CD4-positive, alpha-beta T cell treated with Interleukin-21 for 1 hour (primary cell): ENCODE measurements around the gene RBSN.
A peak's percentile ranks its signal among the peaks of the same experiment; 100 is the strongest.
"Not testable (repeated sequence)": the region's sequence is repeated elsewhere in the genome, so short reads cannot be mapped to it uniquely, and the experiment has no call there.

Experiments
- DNase-seq: peaks from one replicate; pipeline ENCODE4 v3.0.0-alpha.2; 2020

RBSN gene

GRCh38 chr3:15098503-15099363, at the start of gene RBSN:
TSS of gene RBSN (minus strand) at chr3:15099148. CDS start at chr3:15096120, 3,028 bp downstream.
- peak; percentile 97 for DNase-seq

GRCh38 chr3:15148614-15149013, 49.7 kb upstream of the RBSN start:
- DNase-seq, result no peak

DNA sequence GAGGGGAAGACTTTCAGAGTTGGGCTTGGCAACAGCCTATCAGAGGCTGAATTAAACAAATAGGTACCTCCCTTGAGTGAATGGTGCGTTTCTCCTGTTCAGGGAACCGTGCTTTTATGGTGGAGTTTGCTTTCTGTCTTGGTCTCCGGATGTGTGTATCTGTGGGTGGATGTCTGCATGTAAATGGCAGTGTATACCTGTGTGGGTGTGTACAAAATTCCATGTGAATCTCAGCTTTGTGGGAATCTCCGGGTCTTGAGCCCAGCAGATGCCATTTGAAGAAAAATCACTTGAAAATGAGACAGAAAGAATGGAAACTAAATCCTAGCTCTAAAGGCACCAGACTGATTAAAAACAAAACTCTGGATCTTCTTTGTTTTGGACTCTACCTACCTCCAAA, 37.9 kb upstream of the RBSN start:
- not testable (repeated sequence) for DNase-seq

DNA sequence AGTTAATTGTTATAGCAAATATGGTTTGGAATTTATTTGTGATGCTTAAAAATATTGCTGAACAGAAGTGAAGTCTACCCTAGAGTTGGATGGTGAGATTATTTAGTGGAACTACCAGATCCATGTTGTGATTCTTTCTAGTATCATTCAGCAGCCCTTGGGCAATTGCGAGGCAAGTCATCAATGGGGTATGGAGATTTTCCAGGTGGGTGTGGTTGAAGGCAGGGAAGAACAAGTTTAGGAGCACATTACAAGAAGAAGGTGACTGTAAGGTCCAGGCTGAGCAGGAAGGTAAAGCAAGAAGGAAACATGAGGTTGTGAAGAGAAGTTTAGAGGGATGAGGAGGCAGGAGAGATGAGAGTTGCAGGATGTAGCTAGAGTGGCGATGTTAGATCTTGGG, 36.0 kb upstream of the RBSN start:
- DNase-seq, result not testable (repeated sequence)

DNA sequence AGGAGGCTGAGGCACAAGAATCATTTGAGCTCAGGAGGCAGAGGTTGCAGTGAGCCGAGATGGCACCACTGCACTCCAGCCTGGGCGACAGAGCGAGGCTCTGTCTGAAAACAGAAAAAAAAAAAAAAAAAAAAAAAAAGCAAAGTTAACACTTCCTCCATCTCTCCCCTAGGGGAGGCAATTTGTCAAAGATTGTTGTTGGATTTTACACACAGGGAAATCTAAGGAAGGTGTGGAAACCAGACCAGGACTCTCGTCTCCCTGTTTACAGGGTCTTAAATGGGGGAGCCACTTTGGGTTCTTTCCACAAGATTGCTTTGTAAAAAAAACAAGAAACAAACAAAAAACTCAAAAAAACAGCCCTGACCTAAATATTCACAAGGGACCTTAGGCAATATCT, 29.5 kb upstream of the RBSN start:
- DNase-seq, result not testable (repeated sequence)

GRCh38 chr3:15126975-15127374, 28.0 kb upstream of the RBSN start:
- not testable (repeated sequence) for DNase-seq

- no peak for DNase-seq
Observed at GRCh38 chr3:15122398-15122797, 23.4 kb upstream of the RBSN start.

DNA sequence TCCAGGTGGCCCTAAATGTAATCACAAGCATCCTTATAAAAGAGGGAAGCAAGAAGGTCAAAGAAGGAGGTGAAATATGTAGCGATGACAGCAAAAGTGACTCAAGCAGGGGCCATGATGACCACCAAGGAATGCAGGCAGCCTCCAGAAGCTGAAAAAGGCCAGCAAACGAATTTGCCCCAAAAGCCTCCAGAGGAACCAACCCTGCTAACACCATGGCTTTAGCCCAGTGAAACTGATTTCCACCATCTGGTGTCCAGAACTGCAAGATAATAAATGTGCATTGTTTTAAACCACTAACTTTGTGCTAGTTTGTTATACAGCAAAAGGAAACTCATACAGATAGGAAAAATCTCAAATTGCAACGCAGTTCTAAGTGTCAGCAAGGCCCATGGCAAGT, 23.0 kb upstream of the RBSN start:
- no peak for DNase-seq

DNA sequence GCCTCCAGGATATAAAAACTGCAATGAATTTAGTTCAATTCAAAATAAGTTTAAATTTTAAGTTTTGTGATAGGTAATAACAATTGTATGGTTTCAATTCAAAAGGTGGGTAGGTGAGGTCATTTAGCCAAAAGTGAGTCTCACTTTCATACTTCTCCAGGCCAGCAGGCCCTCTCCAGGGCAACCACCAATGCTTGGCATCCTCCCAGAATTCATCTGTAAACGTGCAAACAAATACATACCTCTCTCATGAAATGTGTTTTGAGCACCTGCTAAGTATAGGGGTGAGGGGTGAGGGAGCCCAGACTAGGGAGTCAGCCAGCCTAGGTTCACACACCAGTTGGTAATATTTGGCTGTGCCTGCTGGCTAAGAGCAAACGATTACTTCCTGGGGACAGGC, 22.0 kb upstream of the RBSN start:
- DNase-seq, result no peak

DNA sequence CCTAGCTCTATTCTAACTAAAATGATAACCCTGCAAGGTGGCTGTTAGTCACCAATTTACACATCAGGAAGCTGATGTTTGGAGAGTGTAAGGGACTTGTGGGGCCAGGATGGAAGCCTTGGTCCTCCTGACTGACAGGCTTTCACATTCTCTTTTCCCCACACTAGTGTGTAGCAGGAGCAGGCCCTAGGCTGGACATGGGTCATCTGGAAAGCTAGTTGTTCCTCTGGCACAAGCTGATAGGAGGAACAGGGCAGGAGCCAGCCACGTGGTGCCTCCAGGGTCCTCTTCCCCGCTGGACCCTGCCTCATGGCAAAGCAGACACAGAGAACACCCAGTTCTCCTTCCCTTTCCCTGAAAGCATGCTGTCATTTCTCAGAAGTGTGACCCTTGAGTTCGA, 18.1 kb upstream of the RBSN start:
- DNase-seq, result no peak

DNA sequence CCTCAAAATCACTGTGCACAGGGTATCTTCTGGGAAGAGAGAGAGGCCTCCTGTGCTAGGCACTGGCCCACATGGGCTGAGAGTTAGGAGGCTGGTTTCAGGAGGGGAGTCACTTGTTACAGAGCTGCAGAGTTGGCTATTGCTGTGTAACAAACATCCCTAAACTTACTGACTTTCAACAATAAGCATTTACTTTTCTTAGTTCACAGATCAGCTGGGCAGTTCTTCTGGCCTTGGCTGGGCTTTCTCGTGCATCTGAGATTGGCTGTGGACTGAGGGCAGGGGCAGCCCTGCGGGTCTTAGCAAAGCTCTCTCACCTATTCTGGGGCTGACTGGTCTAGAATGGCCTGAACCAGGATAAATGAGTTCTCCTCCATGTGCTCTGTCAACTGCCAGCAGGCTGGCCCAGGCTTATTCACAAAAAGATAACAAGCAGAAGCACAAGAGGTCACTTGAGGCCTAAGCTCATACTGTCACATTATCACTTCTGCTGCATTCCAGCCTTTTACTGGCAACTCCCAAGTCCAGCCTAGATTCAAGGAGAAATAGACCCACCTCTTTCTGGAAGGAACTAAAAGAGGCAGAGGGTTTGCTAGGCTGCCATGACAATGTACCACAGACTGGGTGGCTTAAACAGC, 17.2 kb upstream of the RBSN start:
- DNase-seq, result no peak

DNA sequence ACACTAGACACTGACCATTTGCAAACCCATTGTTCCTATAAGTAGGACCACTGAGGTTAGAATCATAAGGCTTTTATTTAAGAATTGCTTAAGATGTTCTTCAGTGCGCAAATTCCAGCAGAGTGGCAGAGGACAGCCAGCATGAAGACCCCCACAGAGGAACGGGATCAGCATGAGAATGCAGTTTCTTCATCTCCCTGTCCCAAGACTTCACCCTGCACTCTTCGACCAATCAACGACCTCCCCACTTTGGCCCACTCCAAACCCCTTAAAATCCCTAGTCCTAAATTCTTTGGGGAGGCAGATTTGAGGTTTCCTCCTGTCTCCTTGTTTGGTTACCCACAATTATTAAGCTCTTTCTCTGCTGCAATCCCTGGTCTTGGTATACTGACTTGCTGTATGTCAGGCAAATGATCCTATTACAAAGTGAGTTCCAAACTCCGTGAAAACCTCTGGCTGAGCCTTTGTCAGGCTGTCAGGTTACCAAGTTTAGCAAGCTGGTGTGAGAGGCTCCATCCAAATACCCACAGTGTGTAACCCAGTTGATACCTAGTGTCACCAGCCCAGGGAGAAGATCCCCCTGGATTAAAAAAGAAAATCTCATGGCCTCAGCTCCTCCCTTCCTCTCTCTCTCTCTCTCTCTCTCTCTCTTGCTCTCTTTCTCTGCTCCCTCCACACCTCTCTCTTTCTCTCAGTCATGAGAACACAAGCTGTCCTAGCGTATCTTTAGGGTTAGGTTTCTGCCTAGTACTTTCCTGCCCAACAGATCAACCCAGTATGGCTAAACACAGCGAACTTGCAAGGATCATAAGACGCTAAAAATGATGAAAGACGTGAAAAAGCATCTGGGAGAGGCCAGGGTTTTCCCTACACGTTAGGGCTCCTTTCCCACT, 15.8 kb upstream of the RBSN start:
- DNase-seq, result no peak

- no peak for DNase-seq
Observed at GRCh38 chr3:15113884-15114283, 14.9 kb upstream of the RBSN start.

DNA sequence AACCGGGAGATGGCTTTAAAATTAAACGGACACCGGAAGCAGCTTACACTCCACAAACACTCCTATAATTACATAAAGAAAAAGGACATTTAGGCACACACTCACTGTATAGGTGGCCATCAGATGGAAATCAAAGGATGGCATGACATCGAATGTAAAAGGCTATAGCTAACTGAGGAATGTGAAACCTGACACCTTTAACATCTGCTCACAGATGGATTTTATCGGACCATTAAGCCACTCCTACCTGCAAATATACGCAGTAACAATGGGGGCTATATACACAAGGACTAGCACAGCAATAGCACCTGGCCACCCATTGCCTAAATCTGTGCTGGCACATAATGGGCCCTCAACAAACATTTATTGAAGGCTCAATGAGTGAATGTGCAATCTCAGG, 14.5 kb upstream of the RBSN start:
- no peak for DNase-seq

DNA sequence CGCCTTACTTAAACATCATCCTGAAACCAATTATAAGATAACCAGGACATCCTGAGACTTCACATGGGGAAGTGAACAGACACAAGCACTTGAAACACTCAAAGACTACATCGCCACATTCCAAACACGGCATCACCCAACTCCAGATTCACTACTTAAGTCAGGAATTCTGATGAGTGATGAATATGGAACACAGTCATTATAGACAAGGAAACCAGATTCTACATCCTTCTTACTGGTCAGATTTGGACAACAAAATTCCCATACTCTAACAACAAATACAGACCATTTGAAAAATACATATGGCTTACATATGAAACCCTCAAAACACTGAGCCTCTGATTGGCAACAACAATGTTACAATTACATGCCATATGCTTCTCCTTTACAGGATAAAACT, 13.1 kb upstream of the RBSN start:
- DNase-seq, result no peak

- DNase-seq, result no peak
Observed at GRCh38 chr3:15110206-15110605, 11.3 kb upstream of the RBSN start.

DNA sequence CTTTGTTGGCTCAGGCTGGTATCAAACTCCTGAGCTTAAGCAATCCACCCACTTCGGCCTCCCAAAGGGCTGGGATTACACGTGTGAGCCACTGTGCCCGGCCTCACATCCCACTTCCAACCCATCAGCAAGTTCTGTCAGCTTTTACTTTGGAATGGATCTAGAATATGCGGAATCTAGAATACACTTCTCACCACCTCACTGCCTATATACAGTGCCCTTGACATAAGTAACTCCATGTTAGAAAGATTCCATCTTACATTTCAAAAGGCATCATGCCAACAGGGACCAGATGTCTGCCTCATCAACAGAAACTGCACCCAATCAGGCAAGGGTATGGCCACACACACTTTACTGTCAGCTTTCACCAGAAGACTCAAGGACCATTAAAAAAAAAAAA, 9.9 kb upstream of the RBSN start:
- DNase-seq, result no peak

GRCh38 chr3:15108082-15108545, 9.2 kb upstream of the RBSN start:
- peak; percentile 76 for DNase-seq

- no peak for DNase-seq
Observed at GRCh38 chr3:15107075-15107947, 8.4 kb upstream of the RBSN start.

DNA sequence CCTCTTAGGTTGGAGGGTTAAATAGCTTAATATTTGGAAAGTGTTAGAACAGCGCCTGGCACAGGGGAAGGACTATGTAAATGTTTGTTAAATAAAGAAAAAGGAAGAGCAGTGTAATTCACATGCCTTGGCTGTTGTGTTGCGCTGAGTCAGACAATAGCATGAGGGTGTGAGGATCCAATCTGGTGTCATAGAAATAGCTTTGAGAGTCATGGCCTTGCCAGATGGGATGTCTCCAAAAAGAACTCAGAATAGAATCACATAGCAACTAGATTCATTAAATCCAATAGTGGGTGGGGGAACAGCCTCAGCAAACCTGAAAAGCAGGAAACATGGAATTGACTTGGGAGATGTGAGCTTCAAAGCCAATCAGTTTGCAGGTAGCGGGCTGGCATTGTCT, 3.9 kb upstream of the RBSN start:
- DNase-seq, result no peak

DNA sequence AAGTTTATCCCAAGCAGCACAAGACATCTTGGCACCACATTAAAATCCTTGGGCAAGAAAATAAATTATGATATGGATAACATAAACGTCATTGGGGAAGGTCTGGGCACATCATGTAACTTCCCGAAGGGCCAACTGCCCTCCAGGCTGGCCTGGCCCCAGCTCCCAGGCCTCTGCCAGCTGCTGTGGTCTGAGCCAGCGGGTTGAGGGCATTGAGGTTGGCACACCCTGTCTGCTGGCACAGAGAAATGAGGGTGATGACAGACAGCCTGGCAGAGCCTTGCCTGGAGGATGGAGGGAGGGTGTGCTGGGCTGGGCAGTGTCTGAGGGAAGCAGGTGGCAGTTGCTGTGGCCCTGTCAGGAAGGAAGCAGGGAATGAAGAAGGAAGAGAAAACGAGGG, 3.3 kb upstream of the RBSN start:
- DNase-seq, result no peak

DNA sequence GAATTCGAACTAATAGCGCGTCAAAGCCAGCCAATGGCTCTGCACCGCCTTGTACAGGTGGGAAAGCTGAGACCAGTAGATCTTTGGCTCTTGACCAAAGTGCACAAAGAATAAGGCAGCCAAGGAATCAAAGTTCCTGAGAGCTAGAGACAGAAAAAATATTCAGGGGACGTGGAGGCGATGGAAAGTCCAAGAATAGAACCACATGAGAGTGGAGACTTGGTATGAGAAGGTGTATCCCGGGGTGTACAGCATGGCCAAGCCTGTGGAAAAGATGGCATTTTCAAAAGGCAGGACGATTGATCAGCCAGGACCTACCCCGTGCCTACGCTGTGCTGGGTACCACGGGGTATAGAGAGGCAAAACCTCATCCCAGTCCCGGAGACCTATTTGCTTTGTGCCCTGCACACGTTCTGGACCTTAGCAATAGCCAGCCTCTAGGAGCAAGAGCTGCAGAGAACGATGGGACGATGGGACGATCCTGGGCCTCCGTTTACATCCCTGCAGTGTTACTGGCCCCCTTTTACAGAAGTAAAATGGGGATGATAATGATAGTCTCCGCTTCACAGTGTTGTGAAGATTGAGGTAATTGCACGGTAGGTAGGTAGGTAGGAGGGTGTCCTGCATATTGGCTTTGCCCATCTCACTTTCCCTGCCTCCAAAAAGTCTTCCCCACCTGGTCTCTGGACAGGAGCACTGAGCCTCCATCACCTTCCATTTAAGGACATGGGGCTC, 583 bp upstream of the RBSN start:
- DNase-seq, result no peak
